GM12872 (cell line): ENCODE measurements around the gene NRXN2.

Experiments used
- TF ChIP-seq, protein P1 (sequence below): IDR thresholded peaks from 3 replicates; pipeline ENCODE4 v1.5.1; 2011; ENCODE audit warnings: low read depth, mild to moderate bottlenecking, low read length, moderate library complexity; ENCODE audit not compliant: insufficient read depth

The NRXN2 gene

DNA sequence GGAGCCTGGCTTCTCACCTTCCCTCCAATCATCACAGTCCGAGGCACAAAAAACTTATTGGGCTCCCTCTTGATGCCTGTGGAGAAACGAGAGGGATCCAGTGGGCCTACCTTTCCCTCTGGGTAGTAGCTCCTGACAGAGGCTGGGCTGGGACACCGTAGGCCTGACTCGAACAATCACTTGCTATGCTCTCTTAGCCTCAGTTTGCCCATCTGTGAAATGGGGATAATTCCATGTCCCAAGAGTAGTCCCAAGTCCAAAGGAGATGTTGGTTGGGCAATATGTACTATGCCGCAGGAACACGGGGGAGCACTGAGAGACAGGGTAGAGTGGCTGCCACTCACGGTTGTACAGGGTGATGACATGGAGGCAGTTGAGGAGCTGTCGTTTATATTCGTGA is 28.6 kb upstream of the NRXN2 start:
- TF ChIP-seq, protein P1, sequence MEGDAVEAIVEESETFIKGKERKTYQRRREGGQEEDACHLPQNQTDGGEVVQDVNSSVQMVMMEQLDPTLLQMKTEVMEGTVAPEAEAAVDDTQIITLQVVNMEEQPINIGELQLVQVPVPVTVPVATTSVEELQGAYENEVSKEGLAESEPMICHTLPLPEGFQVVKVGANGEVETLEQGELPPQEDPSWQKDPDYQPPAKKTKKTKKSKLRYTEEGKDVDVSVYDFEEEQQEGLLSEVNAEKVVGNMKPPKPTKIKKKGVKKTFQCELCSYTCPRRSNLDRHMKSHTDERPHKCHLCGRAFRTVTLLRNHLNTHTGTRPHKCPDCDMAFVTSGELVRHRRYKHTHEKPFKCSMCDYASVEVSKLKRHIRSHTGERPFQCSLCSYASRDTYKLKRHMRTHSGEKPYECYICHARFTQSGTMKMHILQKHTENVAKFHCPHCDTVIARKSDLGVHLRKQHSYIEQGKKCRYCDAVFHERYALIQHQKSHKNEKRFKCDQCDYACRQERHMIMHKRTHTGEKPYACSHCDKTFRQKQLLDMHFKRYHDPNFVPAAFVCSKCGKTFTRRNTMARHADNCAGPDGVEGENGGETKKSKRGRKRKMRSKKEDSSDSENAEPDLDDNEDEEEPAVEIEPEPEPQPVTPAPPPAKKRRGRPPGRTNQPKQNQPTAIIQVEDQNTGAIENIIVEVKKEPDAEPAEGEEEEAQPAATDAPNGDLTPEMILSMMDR: no peak

DNA sequence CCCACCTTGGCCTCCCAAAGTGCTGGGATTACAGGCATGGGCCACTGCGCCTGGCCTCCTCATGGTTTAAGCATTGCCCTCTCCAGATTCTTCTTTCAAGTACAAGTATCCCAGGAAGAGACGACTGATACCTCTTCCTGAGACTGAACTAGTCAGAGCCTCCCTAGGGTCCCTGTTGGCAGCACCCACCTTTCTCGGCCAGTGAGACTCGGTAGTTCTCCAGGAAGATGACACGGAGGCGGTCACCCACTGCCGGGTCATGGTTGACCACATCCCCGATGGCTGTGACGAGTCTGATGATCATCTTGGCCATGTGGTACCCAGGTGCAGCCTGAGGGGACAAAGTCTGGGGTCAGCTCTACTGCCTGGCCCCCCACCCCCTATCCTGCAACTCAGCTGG is 28.1 kb upstream of the NRXN2 start:
- TF ChIP-seq, protein P1: no peak

DNA sequence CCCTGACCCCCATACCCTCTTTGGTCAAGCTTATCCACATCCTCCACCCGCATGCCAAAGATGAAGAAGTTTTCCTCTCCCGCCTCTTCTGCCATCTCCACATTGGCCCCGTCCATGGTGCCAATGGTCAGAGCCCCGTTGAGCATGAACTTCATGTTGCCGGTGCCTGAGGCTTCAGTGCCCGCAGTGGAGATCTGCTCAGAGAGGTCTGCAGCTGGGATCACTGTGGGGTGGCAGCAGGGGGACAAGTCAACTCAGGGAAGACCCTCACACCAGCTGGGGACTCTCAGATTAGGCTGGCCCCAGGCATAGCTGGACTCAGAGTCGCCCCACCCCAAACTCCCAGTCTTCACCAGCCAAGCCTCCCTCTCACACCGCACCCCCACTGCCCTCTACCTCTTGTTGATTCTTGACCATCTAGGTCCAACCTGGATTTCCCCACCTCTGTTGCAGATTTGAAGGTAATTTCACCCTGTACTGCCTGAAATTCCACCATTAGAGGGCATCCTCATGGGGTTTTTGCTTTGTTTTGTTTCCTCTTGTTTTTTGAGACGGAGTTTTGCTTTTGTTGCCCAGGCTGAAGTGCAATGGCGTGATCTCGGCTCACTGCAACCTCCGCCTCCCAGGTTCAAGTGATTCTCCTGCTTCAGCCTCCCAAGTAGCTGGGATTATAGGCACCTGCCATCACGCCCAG is 27.5 kb upstream of the NRXN2 start:
- TF ChIP-seq, protein P1: 0 out of 3 replicates have a peak, but pooled peaks have one; percentile 27

DNA sequence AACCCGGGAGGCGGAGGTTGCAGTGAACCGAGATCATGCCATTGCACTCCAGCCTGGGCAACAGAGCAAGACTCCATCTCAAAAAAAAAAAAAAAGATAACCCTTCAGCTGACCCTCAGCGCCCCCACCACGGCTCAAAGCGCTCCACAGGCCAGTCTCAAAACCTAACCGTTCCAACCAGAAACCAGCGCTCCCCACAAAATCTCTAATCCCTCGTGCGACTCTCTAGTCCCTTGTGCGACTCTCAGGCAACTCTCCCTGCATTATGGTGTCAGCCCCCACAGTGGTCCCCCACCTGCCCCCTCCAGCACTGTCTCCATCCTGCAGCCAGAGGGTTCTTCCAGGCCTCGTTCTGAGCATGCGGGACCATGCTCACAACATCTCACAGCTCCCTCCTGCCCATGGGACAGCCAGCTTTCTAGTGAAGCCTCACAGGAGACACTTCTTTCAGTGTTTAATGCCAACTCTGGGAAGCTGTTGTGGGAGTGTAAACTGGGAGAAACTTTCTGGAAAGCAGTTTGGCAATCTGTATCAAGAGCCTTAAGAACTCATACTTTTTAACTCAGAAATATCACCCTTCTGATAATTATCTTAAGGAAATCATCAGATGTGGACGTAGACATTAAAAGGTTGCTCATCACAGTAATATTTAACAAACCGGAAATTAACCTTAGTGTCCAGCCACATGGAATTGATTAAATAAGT is 25.1 kb upstream of the NRXN2 start:
- TF ChIP-seq, protein P1: no peak

DNA sequence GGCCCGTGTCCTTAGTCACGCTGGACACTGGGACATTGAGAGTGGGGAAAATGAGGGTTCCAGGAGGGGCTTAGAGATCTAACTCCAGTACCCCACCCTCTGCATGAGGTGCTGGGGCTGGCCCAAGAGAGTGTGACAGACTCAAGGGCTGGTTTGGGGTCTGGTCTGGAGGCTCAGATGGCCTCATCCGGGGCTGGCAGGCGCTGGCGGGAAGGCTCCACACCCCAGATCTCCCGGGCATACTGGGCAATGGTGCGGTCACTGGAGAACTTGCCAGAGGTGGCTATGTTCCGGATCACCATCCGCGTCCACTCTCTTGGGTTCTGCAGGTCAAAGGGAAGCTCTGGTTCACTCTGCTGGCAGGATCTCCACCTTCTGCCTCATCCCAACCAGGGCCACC is 23.5 kb upstream of the NRXN2 start:
- TF ChIP-seq, protein P1: no peak

DNA sequence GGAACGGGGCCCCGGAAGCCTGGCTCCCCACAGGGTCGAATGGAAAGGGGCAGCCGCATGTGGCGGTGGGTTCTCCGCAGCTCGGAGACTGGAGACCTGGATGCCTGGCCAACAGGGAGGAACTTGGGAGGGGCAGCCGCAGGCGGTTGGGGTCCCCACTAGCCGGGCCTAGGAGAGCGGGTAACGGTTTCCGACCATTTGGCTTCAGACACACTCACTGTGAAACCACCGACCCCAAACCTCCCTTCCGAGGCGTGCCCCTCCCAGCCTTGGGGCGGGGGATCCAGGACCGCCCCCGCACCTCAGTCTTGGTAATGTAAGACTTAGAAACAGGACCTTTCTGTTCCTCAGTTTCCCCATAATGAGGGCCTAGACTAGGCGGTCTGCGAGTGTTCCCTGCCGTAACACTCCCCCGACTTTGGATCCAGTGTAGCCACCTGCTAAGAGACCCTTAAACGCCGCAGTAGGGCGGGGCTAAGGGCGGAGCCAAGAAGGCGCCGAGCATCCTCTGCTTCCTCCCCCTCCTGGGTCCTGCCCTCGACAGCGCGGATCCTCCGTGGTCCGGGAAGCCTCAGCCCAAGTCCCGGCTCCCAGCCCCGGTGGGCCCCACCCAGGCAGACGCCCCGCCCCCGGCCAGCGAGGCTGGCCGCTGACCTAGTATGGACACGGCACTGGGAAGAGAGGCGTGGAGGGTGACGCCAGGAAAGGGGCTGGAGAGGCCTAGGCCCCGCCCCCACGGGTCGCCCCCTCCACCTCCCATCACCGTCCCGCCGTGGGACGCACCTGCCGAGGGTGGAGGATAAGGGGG is 22.7 kb upstream of the NRXN2 start:
- TF ChIP-seq, protein P1: no peak

DNA sequence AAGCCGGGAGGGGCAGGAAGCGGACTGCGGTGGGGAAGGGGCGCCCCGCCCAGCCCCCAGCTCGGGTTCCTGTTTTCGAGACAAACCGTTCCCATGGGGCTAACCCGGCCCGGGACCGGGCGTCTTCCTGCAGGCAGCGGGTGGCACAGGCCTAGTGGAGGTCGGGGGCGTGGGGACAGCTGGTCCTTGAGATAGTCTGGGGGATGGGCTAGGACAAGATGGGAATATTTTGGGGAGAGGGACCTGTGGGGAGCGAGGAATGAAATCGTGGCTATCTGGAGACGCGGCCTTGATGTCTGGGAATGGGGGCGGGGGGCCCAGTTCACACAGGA is 22.2 kb upstream of the NRXN2 start:
- TF ChIP-seq, protein P1: no peak
